ENCODE measurements around the gene PHKB. TPM values are rescaled to one million over a fixed set of nuclear protein-coding genes. Genes with fewer than 3 reads are reported as not detected.

PHKB gene
- total and polyA plus RNA-seq, 2 donors from 2014 or later, result 48.3 to 80.5 TPM

DNA sequence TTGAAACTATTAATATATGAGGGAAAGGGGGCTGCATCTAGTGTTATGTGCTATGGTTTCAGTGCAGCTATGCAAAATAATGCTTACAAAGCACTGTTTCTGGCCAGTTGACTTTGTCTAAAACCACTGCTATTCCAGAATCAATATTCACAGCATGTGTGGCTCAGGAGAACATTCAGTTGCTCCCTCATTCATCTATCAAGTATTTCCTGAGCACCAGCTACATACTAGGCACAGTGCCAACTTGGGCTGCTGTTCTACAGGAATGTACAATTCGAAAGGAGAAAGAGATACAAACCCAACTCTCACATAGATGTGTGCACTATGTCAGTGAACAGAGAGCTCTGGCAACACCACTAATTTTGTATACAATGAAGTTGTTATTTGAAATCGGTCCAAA is 183.0 kb downstream of the PHKB start:
- Histone ChIP-seq H3K9me3 (ENCODE audit: control insufficient read depth in 2 of 3, insufficient read depth in 1 of 3, low read length in 3 of 3) (no peaks in the 10 kb centered on the region), H3K4me1 (ENCODE audit: control insufficient read depth in 2 of 3, insufficient read depth in 2 of 3, low read depth in 1 of 3, low read length in 3 of 3) (no peaks in the 10 kb centered on the region), H3K27ac (ENCODE audit: low read depth in 2 of 2, low read length in 2 of 2) (no peak overlapping the region), H3K4me3 (ENCODE audit: low read length in 3 of 3) (no peak overlapping the region), H3K9ac (ENCODE audit: low read length in 3 of 3) (no peak overlapping the region), H3K27me3 (ENCODE audit: control insufficient read depth, insufficient read depth, low read length) (no peaks in the 10 kb centered on the region), H3K36me3 (ENCODE audit: control insufficient read depth in 2 of 3, insufficient read depth in 3 of 3, low read length in 3 of 3) (peaks cover 0 to 7% (median 2%) of the 10 kb centered on the region in 3 donors)
- intact Hi-C loops (cut with DNase I), result no loop called here
- FAIRE-seq (no peak), DNase-seq (no peak)
- TF ChIP-seq, protein P1, sequence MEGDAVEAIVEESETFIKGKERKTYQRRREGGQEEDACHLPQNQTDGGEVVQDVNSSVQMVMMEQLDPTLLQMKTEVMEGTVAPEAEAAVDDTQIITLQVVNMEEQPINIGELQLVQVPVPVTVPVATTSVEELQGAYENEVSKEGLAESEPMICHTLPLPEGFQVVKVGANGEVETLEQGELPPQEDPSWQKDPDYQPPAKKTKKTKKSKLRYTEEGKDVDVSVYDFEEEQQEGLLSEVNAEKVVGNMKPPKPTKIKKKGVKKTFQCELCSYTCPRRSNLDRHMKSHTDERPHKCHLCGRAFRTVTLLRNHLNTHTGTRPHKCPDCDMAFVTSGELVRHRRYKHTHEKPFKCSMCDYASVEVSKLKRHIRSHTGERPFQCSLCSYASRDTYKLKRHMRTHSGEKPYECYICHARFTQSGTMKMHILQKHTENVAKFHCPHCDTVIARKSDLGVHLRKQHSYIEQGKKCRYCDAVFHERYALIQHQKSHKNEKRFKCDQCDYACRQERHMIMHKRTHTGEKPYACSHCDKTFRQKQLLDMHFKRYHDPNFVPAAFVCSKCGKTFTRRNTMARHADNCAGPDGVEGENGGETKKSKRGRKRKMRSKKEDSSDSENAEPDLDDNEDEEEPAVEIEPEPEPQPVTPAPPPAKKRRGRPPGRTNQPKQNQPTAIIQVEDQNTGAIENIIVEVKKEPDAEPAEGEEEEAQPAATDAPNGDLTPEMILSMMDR (IDR thresholded peaks at IDR 0.05; ENCODE audit: borderline replicate concordance, extremely low read depth, insufficient read depth), result no peak

DNA sequence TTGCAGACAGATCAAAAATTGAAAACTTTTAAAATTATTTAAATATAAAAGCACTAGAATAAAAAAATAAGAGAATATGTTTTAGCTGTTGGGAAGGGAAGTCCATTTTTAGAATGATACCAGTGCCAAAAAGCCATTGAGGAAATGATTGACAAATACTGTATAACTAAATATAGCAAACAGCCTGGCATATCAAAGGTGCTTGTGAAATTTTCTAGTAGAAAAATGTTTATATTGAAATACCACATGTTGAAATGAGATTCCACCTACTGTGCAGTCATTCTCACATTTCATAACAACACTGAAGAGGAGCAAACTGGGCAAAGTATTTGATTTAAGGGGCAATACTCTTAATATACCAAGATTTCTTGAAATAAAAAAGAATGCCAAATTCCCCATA is 183.5 kb downstream of the PHKB start:
- no peak overlapping the region for H3K27ac ChIP-seq (ENCODE audit: low read depth in 2 of 2, low read length in 2 of 2)
- no peaks in the 10 kb centered on the region for H3K27me3 ChIP-seq (ENCODE audit: control insufficient read depth, insufficient read depth, low read length)
- TF ChIP-seq, protein P1 (IDR thresholded peaks at IDR 0.05; ENCODE audit: borderline replicate concordance, extremely low read depth, insufficient read depth), result no peak
- intact Hi-C loops (cut with DNase I), result no loop called here
- H3K9ac ChIP-seq (ENCODE audit: low read length in 3 of 3), result no peak overlapping the region
- no peak for FAIRE-seq
- H3K4me3 ChIP-seq (ENCODE audit: low read length in 3 of 3), result no peak overlapping the region
- no peaks in the 10 kb centered on the region for H3K4me1 ChIP-seq (ENCODE audit: control insufficient read depth in 2 of 3, insufficient read depth in 2 of 3, low read depth in 1 of 3, low read length in 3 of 3)
- DNase-seq, result no peak
- no peaks in the 10 kb centered on the region for H3K9me3 ChIP-seq (ENCODE audit: control insufficient read depth in 2 of 3, insufficient read depth in 1 of 3, low read length in 3 of 3)
- peaks cover 0 to 8% (median 2%) of the 10 kb centered on the region in 3 donors for H3K36me3 ChIP-seq (ENCODE audit: control insufficient read depth in 2 of 3, insufficient read depth in 3 of 3, low read length in 3 of 3)

DNA sequence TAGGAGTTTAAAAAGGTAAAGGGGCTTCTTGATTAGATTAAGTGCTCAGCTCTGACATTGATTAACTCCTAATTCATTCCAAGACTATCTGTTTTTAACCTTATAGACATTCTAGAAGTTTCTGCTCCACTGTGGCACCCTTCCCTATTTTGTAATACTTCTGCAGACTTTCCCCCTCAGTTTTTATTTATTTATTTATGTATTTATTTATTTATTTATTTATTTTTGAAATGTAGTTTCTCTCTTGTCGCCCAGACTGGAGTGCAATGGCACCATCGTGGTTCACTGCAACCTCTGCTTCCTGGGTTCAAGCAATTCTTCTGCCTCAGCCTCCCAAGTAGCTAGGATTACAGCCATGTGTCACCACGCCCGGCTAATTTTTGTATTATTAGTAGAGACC is 185.8 kb downstream of the PHKB start:
- no peak for DNase-seq
- Histone ChIP-seq H3K4me1 (ENCODE audit: control insufficient read depth in 2 of 3, insufficient read depth in 2 of 3, low read depth in 1 of 3, low read length in 3 of 3) (no peaks in the 10 kb centered on the region), H3K36me3 (ENCODE audit: control insufficient read depth in 2 of 3, insufficient read depth in 3 of 3, low read length in 3 of 3) (peaks cover 0 to 12% (median 8%) of the 10 kb centered on the region in 3 donors), H3K27ac (ENCODE audit: low read depth in 2 of 2, low read length in 2 of 2) (no peak overlapping the region), H3K9ac (ENCODE audit: low read length in 3 of 3) (no peak overlapping the region), H3K9me3 (ENCODE audit: control insufficient read depth in 2 of 3, insufficient read depth in 1 of 3, low read length in 3 of 3) (no peaks in the 10 kb centered on the region), H3K27me3 (ENCODE audit: control insufficient read depth, insufficient read depth, low read length) (no peaks in the 10 kb centered on the region), H3K4me3 (ENCODE audit: low read length in 3 of 3) (no peak overlapping the region)
- intact Hi-C loops (cut with DNase I), result no loop called here
- TF ChIP-seq, protein P1 (IDR thresholded peaks at IDR 0.05; ENCODE audit: borderline replicate concordance, extremely low read depth, insufficient read depth), result no peak
- no peak for FAIRE-seq

DNA sequence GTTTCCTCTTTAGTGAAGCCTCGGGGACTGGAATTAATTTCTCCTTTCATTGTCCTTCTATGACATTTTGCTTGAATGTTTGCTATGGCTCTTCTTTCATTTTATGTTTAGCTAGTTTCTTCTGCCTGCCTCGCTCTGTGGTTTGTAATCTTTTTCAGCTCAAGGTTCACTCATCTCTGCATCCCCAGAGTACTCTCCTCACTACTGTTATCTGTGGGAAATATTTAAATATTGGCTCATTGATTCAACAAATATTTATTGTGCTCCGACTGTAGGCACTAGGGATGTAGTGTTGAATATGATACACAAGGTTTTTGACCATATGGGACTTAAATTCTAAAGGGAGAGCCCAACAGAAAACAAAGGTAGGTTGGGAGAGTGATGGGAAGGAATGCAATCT is 195.9 kb downstream of the PHKB start:
- no peak overlapping the region for H3K9ac ChIP-seq (ENCODE audit: low read length in 3 of 3)
- H3K27ac ChIP-seq (ENCODE audit: low read depth in 2 of 2, low read length in 2 of 2), result no peak overlapping the region
- DNase-seq (no peak), FAIRE-seq (no peak)
- TF ChIP-seq, protein P1 (IDR thresholded peaks at IDR 0.05; ENCODE audit: borderline replicate concordance, extremely low read depth, insufficient read depth), result no peak
- no peaks in the 10 kb centered on the region for H3K9me3 ChIP-seq (ENCODE audit: control insufficient read depth in 2 of 3, insufficient read depth in 1 of 3, low read length in 3 of 3)
- H3K36me3 ChIP-seq (ENCODE audit: control insufficient read depth in 2 of 3, insufficient read depth in 3 of 3, low read length in 3 of 3), result peaks cover 3 to 24% (median 17%) of the 10 kb centered on the region in 3 donors
- no peaks in the 10 kb centered on the region for H3K27me3 ChIP-seq (ENCODE audit: control insufficient read depth, insufficient read depth, low read length)
- intact Hi-C loops (cut with DNase I), result no loop called here
- no peaks in the 10 kb centered on the region for H3K4me1 ChIP-seq (ENCODE audit: control insufficient read depth in 2 of 3, insufficient read depth in 2 of 3, low read depth in 1 of 3, low read length in 3 of 3)
- H3K4me3 ChIP-seq (ENCODE audit: low read length in 3 of 3), result no peak overlapping the region

Measured in kidney (tissue), 14 donors.